GM10847 (cell line): Measurements from ENCODE around the gene HDGFL2.

Source experiments
- POLR2A ChIP-seq: IDR thresholded peaks from 2 replicates; pipeline ENCODE4 v1.6.1; 2011; ENCODE audit not compliant: insufficient read length; ENCODE audit errors: extremely low read depth

HDGFL2 gene

GRCh38 chr19:4523306-4524110 is 51.4 kb downstream of the HDGFL2 start:
- no peak for TF ChIP-seq POLR2A

DNA sequence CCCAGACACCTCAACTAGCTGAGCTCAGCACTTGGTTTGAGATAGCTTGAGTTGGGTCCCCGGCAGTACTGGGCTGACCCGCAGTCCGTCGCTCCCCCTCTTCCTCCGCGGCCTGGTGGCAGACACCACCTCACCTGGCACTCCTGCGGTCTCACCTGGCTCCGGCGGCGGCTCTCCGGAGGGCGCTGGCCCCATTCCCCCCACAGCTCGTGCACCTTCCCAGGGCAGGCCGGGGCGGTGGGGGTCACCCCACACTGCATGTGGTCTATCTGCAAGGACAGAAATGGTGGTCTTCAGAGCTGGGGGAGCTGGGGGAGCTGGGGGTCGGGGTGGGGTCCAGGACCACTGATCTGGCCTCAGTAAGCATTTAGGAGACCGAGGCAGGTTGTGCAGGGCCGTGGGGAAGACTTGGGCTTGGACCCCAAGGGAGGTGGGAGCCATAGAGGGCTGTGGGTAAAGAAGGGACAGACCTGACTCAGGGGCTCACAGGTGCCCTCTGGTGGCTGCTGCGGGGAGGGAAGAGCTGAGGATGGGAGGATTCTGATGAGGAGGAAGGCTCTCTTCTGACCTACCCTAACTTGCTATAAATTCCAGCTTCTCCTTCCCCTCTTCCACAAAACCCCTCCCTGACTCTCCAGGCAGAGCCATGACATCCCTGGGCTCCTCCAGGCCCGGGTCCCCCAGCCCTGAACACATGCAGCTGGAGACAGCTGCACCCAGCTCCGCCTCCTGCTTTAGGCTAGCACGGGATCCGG is 52.9 kb downstream of the HDGFL2 start:
- no peak for TF ChIP-seq POLR2A

DNA sequence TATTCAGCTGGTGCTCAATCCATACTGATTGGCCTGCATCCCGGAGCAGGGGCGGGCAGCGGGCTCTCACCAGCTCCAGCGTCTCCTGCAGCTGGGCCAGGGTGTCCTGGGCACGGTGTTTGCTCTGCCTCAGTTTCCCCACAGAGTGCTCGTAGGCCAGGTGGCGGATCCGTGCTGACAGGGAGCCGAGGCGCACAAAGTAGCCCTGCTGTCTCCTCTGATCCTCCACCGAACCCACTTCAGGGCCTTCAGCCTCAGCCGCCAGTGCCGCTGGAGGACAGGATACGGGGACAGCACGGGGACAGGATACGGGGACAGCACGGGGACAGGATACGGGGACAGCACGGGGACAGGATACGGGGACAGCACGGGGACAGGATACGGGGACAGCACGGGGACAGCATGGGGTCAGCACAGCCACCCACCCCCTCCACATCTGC is 53.5 kb downstream of the HDGFL2 start:
- no peak for TF ChIP-seq POLR2A

DNA sequence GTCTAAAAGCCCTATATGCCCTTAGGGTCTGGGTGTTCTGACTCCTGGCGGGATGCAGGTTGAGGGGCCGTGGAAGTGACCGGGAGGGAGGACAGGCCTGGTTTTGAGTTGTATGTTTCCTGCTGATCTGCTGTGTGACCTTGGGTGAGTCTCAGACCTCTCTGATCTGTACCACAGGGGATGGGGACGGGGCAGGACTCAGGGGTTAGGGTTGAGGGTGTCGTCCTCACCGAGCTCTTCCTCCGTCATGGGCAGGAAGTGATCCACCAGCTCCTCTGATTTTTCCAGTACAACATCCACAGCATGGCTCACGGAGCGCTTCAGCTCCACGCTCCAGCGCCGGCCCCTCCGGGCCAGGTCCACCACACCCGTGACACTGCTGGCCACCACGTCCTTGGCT is 56.7 kb downstream of the HDGFL2 start:
- no peak for TF ChIP-seq POLR2A

- no peak for TF ChIP-seq POLR2A
These were observed 57.9 kb downstream of the HDGFL2 start for GRCh38 chr19:4529924-4530522.

DNA sequence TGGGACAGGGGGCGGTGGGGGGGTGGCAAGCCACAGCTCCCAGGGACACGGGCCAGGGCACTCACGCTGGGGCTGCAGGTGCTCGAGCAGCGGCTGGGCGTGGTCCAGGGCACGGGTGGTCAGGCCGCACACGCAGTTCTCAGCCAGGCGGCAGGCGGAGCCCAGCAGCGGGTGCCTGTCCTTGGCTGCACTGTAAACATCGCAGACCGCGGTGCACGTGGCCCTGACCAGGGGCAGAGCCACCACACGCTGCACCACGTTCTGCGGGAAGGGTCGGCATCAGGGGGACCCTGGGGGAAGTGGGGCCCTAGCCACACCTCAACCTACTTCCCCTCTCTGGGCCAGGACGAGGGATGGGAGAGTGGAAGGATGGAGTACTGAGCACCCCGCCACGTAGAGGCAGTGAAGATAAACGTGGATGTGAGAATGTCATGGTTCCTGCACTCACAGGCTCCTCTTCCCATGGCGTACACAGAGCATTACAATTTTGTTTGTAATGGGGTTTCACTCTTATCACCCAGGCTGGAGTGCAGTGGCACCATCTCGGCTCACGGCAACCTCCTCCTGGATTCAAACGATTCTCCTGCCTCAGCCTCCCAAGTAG is 59.6 kb downstream of the HDGFL2 start:
- TF ChIP-seq POLR2A = no peak

GRCh38 chr19:4533334-4533733 is 61.2 kb downstream of the HDGFL2 start:
- no peak for TF ChIP-seq POLR2A

DNA sequence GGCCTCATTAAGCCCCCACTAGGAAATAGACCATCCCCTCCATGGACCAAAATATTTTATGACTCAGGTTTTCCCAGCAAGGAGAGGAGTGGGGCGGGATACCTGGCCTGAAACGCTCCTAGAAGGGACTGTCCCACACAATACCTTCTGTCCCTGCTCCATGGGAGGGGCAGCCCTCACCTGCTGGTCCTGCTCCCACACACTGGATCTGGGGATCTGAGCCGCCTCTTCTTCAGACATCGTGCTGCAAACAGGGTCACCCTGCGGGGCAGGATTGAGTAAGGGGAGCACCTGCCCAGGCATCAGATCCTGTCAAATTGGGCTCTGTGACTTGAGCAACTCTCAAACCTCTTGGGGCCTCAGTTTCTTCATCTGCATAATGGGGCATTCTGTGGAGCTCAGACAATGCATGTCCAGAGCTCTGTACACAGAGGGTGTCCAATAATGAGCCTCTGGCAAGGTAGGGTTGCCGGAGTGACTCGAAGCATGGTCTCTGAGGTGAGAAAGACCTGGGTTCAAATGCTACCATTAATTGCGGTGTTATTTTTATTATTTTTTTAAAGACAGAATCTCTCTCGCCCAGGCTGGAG is 61.8 kb downstream of the HDGFL2 start:
- no peak for TF ChIP-seq POLR2A

DNA sequence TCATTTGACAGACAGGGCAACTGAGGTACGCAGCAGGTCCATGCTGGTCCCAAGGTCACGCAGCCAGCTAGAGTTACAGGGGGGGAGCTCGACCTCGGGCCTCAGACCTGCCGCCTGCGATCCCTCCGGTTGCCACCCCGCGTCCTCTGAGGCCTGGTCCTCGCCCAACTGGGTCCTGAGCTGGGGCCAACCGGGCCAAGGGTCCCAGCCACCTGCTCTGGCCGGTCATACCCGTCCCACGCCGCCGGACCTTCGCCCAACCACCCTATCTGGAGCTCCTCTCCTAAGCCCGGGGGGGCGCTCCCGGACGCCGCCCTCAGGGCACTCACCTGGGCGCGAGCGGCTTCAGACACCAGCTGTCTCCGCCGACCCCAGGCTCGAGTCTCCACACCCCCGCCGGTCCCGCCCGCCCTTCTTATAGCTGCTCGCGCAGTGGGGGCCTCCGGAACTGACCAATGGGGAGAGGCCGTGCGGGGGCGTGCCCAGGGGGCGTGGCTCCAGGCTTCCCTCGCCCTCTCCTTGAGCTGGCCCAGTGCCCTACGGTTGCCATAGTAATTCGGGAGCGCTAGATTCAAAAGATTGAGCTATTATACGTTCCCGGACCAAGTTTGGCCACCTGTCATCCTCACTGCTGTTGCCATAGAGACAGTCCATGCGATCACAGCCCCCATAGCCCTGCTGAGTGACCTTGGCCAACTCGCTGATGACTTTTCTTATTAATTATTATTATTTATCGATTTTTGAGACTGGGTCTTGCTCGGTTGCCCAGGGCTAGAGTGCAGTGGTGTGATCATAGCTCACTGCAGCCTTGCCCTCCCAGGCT is 63.0 kb downstream of the HDGFL2 start, which contains the start of gene PLIN5:
PLIN5 (minus strand) TSS at position 389 of the 823 bp plus-strand sequence. CDS start 1,150 bp downstream, outside the sequence.
- no peak for TF ChIP-seq POLR2A

- TF ChIP-seq POLR2A = no peak
These were observed 64.7 kb downstream of the HDGFL2 start for GRCh38 chr19:4536798-4537197.

- TF ChIP-seq POLR2A = no peak
These were observed 66.0 kb downstream of the HDGFL2 start for GRCh38 chr19:4537953-4538600.

DNA sequence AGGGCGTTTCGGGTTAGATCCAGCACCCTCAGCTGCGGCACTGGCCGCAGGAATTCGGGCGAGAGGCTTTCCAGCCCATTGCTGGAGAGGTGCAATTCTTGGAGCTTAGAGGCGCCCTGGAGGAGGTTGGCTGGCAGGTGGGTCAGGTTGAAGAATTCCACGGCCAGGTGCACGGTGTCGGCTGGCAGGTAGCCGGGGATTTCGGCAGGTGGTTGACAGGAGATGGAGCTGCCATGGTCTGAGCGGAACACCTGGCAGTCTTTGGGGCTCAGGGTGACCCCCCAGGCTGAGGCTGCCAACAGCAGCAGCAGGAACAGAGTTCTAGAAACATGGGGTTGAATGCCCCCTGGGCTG is 66.5 kb downstream of the HDGFL2 start:
- TF ChIP-seq POLR2A = no peak

DNA sequence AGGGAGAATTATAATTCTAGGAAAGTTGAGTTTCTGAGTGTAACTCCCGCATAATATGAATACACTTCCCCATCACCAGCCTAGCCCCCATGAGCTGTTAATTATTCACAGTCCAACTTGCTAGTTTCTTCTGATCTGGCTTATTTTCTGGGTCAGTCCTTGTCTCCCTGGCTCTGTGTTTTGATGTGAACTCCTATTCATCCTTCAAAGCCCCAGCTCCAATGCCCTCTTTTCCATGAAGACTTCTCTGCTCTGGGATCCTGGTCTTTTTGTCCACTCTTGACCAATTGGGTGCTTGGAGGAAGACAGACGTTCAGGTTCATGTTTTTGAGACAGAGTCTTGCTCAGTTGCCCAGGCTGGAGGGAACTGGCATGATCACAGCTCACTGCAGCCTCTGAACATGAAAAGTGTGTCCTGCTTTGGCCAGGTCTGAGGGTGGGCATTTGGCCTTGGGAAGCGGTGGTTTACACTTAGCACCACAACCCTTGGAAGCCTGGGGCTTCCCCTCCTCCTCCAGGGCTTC is 67.1 kb downstream of the HDGFL2 start:
- TF ChIP-seq POLR2A = no peak
